ENCODE results near the gene JAKMIP3. TPM values are rescaled to one million over a fixed set of nuclear protein-coding genes. Genes with fewer than 3 reads are reported as not detected.

The JAKMIP3 gene
- total and polyA plus RNA-seq, 2 experiments from 2014 or later = 0.04 TPM; not detected in 1

DNA sequence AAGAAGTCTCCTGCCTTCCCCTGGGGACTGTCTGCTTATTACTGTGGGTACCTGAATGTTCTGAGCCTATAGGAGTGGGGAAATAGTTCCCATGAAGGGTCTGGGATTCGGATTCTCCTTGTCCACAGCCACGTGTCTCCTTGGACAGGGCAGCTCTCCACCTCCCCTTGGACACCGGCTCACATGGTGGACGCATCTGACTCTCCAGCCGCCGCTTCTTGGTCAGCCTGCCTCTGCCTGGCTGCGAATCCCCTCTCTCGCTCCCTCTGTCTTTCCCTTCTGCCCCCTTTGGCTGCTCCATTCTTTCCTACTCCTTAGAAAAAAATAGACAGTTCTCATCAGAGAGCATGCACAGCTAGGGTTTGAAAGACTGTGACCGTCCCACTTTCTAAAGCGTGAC lies 46.9 kb downstream of the JAKMIP3 start:
- Histone ChIP-seq H3F3A (ENCODE audit: insufficient read depth) (no peaks in the 10 kb centered on the region), H3K4me1 (ENCODE audit: insufficient read depth) (no peaks in the 10 kb centered on the region), H3K27me3 (replicated peaks; ENCODE audit: insufficient read depth) (no peaks in the 10 kb centered on the region; the same call in 1 of the 2 replicates), H3K79me2 (ENCODE audit: insufficient read depth) (no peaks in the 10 kb centered on the region), H3K9me3 (ENCODE audit: low read depth) (no peaks in the 10 kb centered on the region), H3K4me3 (no peak overlapping the region), H3K27ac (no peak overlapping the region), H3K36me3 (ENCODE audit: low read depth) (no peaks in the 10 kb centered on the region), H4K20me1 (ENCODE audit: insufficient read depth) (no peaks in the 10 kb centered on the region), H3K4me2 (ENCODE audit: unreplicated experiment) (no peak overlapping the region), H3K9me2 (ENCODE audit: insufficient read depth) (no peaks in the 10 kb centered on the region), H3K9ac (no peak overlapping the region), H2AFZ (no peak overlapping the region)
- in situ Hi-C loops (cut with MboI) = no loop called here
- DNase-seq = no peak
- WGBS, 2 experiments (ENCODE audit: low coverage in 1 of 2, low lambda C conversion rate in 2 of 2, missing lambda C conversion rate in 2 of 2) = 57 to 64% methylated on average over 10 of the region's 10 CpGs
- TF ChIP-seq EZH2 (IDR thresholded peaks at IDR 0.05; ENCODE audit: insufficient read depth, poor library complexity, severe bottlenecking) (no peak), EZH2phosphoT487 (IDR thresholded peaks at IDR 0.05; ENCODE audit: insufficient read depth, low read depth) (no peak)

GRCh38 chr10:132113206-132113605 lies 47.5 kb downstream of the JAKMIP3 start:
- H3K4me3 ChIP-seq = no peak overlapping the region
- H4K20me1 ChIP-seq (ENCODE audit: insufficient read depth) = no peaks in the 10 kb centered on the region
- in situ Hi-C loops (cut with MboI) = no loop called here
- no peak overlapping the region for H2AFZ ChIP-seq
- no peak overlapping the region for H3K27ac ChIP-seq
- 46 to 50% methylated on average over 6 of the region's 6 CpGs for WGBS, 2 experiments (ENCODE audit: low coverage in 1 of 2, low lambda C conversion rate in 2 of 2, missing lambda C conversion rate in 2 of 2)
- no peak overlapping the region for H3K9ac ChIP-seq
- no peaks in the 10 kb centered on the region for H3K4me1 ChIP-seq (ENCODE audit: insufficient read depth)
- H3K27me3 ChIP-seq (replicated peaks; ENCODE audit: insufficient read depth) = no peaks in the 10 kb centered on the region
- no peaks in the 10 kb centered on the region for H3K79me2 ChIP-seq (ENCODE audit: insufficient read depth)
- no peak for DNase-seq
- no peaks in the 10 kb centered on the region for H3K9me2 ChIP-seq (ENCODE audit: insufficient read depth)
- no peaks in the 10 kb centered on the region for H3K36me3 ChIP-seq (ENCODE audit: low read depth)
- no peaks in the 10 kb centered on the region for H3F3A ChIP-seq (ENCODE audit: insufficient read depth)
- H3K4me2 ChIP-seq (ENCODE audit: unreplicated experiment) = no peak overlapping the region
- no peaks in the 10 kb centered on the region for H3K9me3 ChIP-seq (ENCODE audit: low read depth)
- no peak for TF ChIP-seq EZH2 (IDR thresholded peaks at IDR 0.05; ENCODE audit: insufficient read depth, poor library complexity, severe bottlenecking)
- TF ChIP-seq EZH2phosphoT487 (IDR thresholded peaks at IDR 0.05; ENCODE audit: insufficient read depth, low read depth) = no peak

GRCh38 chr10:132113766-132114365 lies 48.1 kb downstream of the JAKMIP3 start:
- in situ Hi-C loops (cut with MboI) = no loop called here
- Histone ChIP-seq H3K9me2 (ENCODE audit: insufficient read depth) (no peaks in the 10 kb centered on the region), H3K4me1 (ENCODE audit: insufficient read depth) (no peaks in the 10 kb centered on the region), H3K36me3 (ENCODE audit: low read depth) (no peaks in the 10 kb centered on the region), H4K20me1 (ENCODE audit: insufficient read depth) (no peaks in the 10 kb centered on the region), H3K27ac (no peak overlapping the region), H3K9me3 (ENCODE audit: low read depth) (no peaks in the 10 kb centered on the region), H3K27me3 (replicated peaks; ENCODE audit: insufficient read depth) (no peaks in the 10 kb centered on the region), H3K9ac (no peak overlapping the region), H3K4me2 (ENCODE audit: unreplicated experiment) (no peak overlapping the region), H3K79me2 (ENCODE audit: insufficient read depth) (no peaks in the 10 kb centered on the region), H3K4me3 (no peak overlapping the region), H3F3A (ENCODE audit: insufficient read depth) (no peaks in the 10 kb centered on the region), H2AFZ (no peak overlapping the region)
- TF ChIP-seq EZH2phosphoT487 (IDR thresholded peaks at IDR 0.05; ENCODE audit: insufficient read depth, low read depth) (no peak), EZH2 (IDR thresholded peaks at IDR 0.05; ENCODE audit: insufficient read depth, poor library complexity, severe bottlenecking) (no peak)
- DNase-seq = no peak
- WGBS, 2 experiments (ENCODE audit: low coverage in 1 of 2, low lambda C conversion rate in 2 of 2, missing lambda C conversion rate in 2 of 2) = 69 to 70% methylated on average over 14 of the region's 14 CpGs

- no peak for TF ChIP-seq EZH2phosphoT487 (IDR thresholded peaks at IDR 0.05; ENCODE audit: insufficient read depth, low read depth)
- no peak for TF ChIP-seq EZH2 (IDR thresholded peaks at IDR 0.05; ENCODE audit: insufficient read depth, poor library complexity, severe bottlenecking)
- Histone ChIP-seq H3F3A (ENCODE audit: insufficient read depth) (no peaks in the 10 kb centered on the region), H3K4me1 (ENCODE audit: insufficient read depth) (no peaks in the 10 kb centered on the region), H4K20me1 (ENCODE audit: insufficient read depth) (no peaks in the 10 kb centered on the region), H3K4me3 (no peak overlapping the region), H3K27ac (no peak overlapping the region), H3K79me2 (ENCODE audit: insufficient read depth) (no peaks in the 10 kb centered on the region), H3K27me3 (replicated peaks; ENCODE audit: insufficient read depth) (no peaks in the 10 kb centered on the region), H3K4me2 (ENCODE audit: unreplicated experiment) (no peak overlapping the region), H3K9me2 (ENCODE audit: insufficient read depth) (no peaks in the 10 kb centered on the region), H3K9ac (no peak overlapping the region), H3K9me3 (ENCODE audit: low read depth) (no peaks in the 10 kb centered on the region), H2AFZ (no peak overlapping the region), H3K36me3 (ENCODE audit: low read depth) (no peaks in the 10 kb centered on the region)
- 85 to 87% methylated on average over 24 of the region's 24 CpGs for WGBS, 2 experiments (ENCODE audit: low coverage in 1 of 2, low lambda C conversion rate in 2 of 2, missing lambda C conversion rate in 2 of 2)
- no peak for DNase-seq
- in situ Hi-C loops (cut with MboI) = no loop called here
Measured at GRCh38 chr10:132114953-132115520, 49.3 kb downstream of the JAKMIP3 start.

Other genes with a start within 250 kb of the JAKMIP3 start
- gene PPP2R2D, start 164.9 kb upstream of the JAKMIP3 start, total RNA-seq (2014; rRNA removed; shearing (Covaris generic)) = 14.7 and 26.2 TPM in 2 replicates
- 18.5 and 21.3 TPM in 2 replicates for gene PPP2R2D, start 164.9 kb upstream of the JAKMIP3 start, polyA plus RNA-seq (2016; fragmentation: Nextera tagmentation; extraction: Ambion mirVana)
- gene BNIP3, start 84.0 kb upstream of the JAKMIP3 start, total RNA-seq (2014; rRNA removed; shearing (Covaris generic)) = 283 and 423 TPM in 2 replicates
- 370 and 384 TPM in 2 replicates for gene BNIP3, start 84.0 kb upstream of the JAKMIP3 start, polyA plus RNA-seq (2016; fragmentation: Nextera tagmentation; extraction: Ambion mirVana)
- gene DPYSL4, start 121.0 kb downstream of the JAKMIP3 start, total RNA-seq (2014; rRNA removed; shearing (Covaris generic)) = 1.8 and 2.1 TPM in 2 replicates
- 2.1 and 2.5 TPM in 2 replicates for gene DPYSL4, start 121.0 kb downstream of the JAKMIP3 start, polyA plus RNA-seq (2016; fragmentation: Nextera tagmentation; extraction: Ambion mirVana)
- 7.1 and 9.8 TPM in 2 replicates for gene STK32C, start 242.0 kb downstream of the JAKMIP3 start, total RNA-seq (2014; rRNA removed; shearing (Covaris generic))
- 8.8 TPM in 2 replicates for gene STK32C, start 242.0 kb downstream of the JAKMIP3 start, polyA plus RNA-seq (2016; fragmentation: Nextera tagmentation; extraction: Ambion mirVana)